GM23338 (cell line): ENCODE measurements around the gene ROR1. TPM values are rescaled to one million over a fixed set of nuclear protein-coding genes. Genes with fewer than 3 reads are reported as not detected.

Experiments used
- ATAC-seq: fragments of 200-7000 bp; cut with Tn5 transposase; 3 replicates; pipeline ENCODE4 v1.9.1; 2020
- DNase-seq: peaks from one replicate; pipeline ENCODE4 v3.0.0-alpha.2; 2015; ENCODE audit warnings: low spot score
- H2AFZ ChIP-seq: fragments of 200-600 bp; sonication (generic); 2 replicates; pipeline ENCODE4 v1.8.0; 2016; ENCODE audit warnings: antibody characterized with exemption, mild to moderate bottlenecking, moderate library complexity
- H3F3A ChIP-seq: fragments of 200-600 bp; sonication (generic); replicated peaks from 2 replicates; pipeline ENCODE4 v1.8.0; 2017; ENCODE audit warnings: antibody characterized with exemption, mixed run types, low read depth
- H3K27ac ChIP-seq: fragments of 200-600 bp; sonication (generic); 2 replicates; pipeline ENCODE4 v1.6.1; 2016; ENCODE audit warnings: low read depth
- H3K27me3 ChIP-seq: fragments of 200-600 bp; sonication (generic); 2 replicates; pipeline ENCODE4 v1.8.0; 2016; ENCODE audit warnings: mild to moderate bottlenecking, mixed run types, moderate library complexity; ENCODE audit not compliant: insufficient read depth
- H3K36me3 ChIP-seq: fragments of 200-600 bp; sonication (generic); 2 replicates; pipeline ENCODE4 v1.8.0; 2016; ENCODE audit warnings: mild to moderate bottlenecking; ENCODE audit not compliant: insufficient read depth
- H3K4me1 ChIP-seq: fragments of 200-600 bp; sonication (generic); 2 replicates; pipeline ENCODE4 v1.8.0; 2016; ENCODE audit warnings: mild to moderate bottlenecking, moderate library complexity; ENCODE audit not compliant: insufficient read depth
- H3K4me2 ChIP-seq: fragments of 200-600 bp; sonication (generic); 2 replicates; pipeline ENCODE4 v1.7.1; 2017; ENCODE audit warnings: mixed run types
- H3K4me3 ChIP-seq: fragments of 200-600 bp; sonication (generic); 2 replicates; pipeline ENCODE4 v1.6.1; 2016; ENCODE audit warnings: mixed run types
- H3K79me2 ChIP-seq: fragments of 200-600 bp; sonication (generic); replicated peaks from 2 replicates; pipeline ENCODE4 v1.8.0; 2017; ENCODE audit warnings: mild to moderate bottlenecking; ENCODE audit not compliant: insufficient read depth
- H3K9me2 ChIP-seq: fragments of 200-600 bp; sonication (generic); 2 replicates; pipeline ENCODE4 v1.8.0; 2017; ENCODE audit not compliant: insufficient read depth
- H4K20me1 ChIP-seq: fragments of 200-600 bp; sonication (generic); replicated peaks from 2 replicates; pipeline ENCODE4 v1.8.0; 2017; ENCODE audit warnings: mild to moderate bottlenecking; ENCODE audit not compliant: insufficient read depth
- H3K27ac Mint-ChIP-seq: 2 replicates; pipeline ENCODE4 v1.8.0; 2020; ENCODE audit warnings: inconsistent platforms, mild to moderate bottlenecking, moderate library complexity, mixed read lengths
- H3K27me3 Mint-ChIP-seq: 3 replicates; pipeline ENCODE4 v1.8.0; 2022; ENCODE audit warnings: low read depth, mild to moderate bottlenecking, moderate library complexity, mixed read lengths, inconsistent platforms; ENCODE audit not compliant: insufficient read depth, poor library complexity
- H3K36me3 Mint-ChIP-seq: 3 replicates; pipeline ENCODE4 v1.8.0; 2021; ENCODE audit warnings: low read depth, mild to moderate bottlenecking, inconsistent platforms, moderate library complexity, mixed read lengths
- H3K4me1 Mint-ChIP-seq: 3 replicates; pipeline ENCODE4 v1.8.0; 2020; ENCODE audit warnings: mild to moderate bottlenecking, inconsistent platforms, mixed read lengths
- H3K4me3 Mint-ChIP-seq: 3 replicates; pipeline ENCODE4 v1.8.0; 2021; ENCODE audit warnings: moderate library complexity, mild to moderate bottlenecking, inconsistent platforms, mixed read lengths
- H3K9me3 Mint-ChIP-seq: 3 replicates; pipeline ENCODE4 v1.8.0; 2020; ENCODE audit warnings: moderate library complexity, mild to moderate bottlenecking, inconsistent platforms, mixed read lengths
- CREB1 ChIP-seq: fragments of 250-450 bp; sonication (Bioruptor Pico); IDR thresholded peaks from 2 replicates; pipeline ENCODE4 v1.5.0; 2020; ENCODE audit warnings: low read depth, mild to moderate bottlenecking, moderate library complexity
- CTCF ChIP-seq, 2 experiments: fragments of 200-600 bp in 1 of 2; sonication (generic) in 1 of 2; conservative IDR thresholded peaks; 2 replicates each; pipeline versions ENCODE4 v1.5.1 to v1.6.1; 2016 to 2017; ENCODE audit warnings: antibody characterized with exemption in 2 of 2, low read depth in 2 of 2, mild to moderate bottlenecking in 2 of 2, moderate library complexity in 1 of 2
- ETS1 ChIP-seq: IDR thresholded peaks from 2 replicates; pipeline ENCODE4 v1.6.1; 2016; ENCODE audit warnings: antibody characterized with exemption
- EZH2phosphoT487 ChIP-seq: fragments of 200-600 bp; sonication (generic); IDR thresholded peaks from one replicate; pipeline ENCODE4 v1.8.1; 2018; ENCODE audit warnings: antibody characterized with exemption; ENCODE audit not compliant: unreplicated experiment
- JUNB ChIP-seq: IDR thresholded peaks from one replicate; pipeline ENCODE4 v1.6.1; 2016; ENCODE audit warnings: antibody characterized with exemption; ENCODE audit not compliant: unreplicated experiment
- NANOG ChIP-seq: IDR thresholded peaks from 2 replicates; pipeline ENCODE4 v1.6.1; 2016; ENCODE audit warnings: antibody characterized with exemption, borderline replicate concordance
- POLR2AphosphoS5 ChIP-seq: IDR thresholded peaks from 2 replicates; pipeline ENCODE4 v1.6.1; 2016; ENCODE audit warnings: antibody characterized with exemption, low read depth
- STAT1 ChIP-seq: IDR thresholded peaks from one replicate; pipeline ENCODE4 v1.6.1; 2016; ENCODE audit warnings: antibody characterized with exemption; ENCODE audit not compliant: unreplicated experiment
- ZNF462 ChIP-seq: fragments of 250-450 bp; sonication (Bioruptor Pico); IDR thresholded peaks from 2 replicates; pipeline ENCODE4 v1.5.0; 2020; ENCODE audit warnings: mild to moderate bottlenecking, moderate library complexity
- polyA plus RNA-seq: library from polyadenylated mRNA; unstranded; fragments of >200 nt; fragmentation: Nextera tagmentation; extraction: Ambion mirVana; gene quantifications from 2 replicates; pipeline ENCODE4 v1.2.1, GENCODE V29; 2016
- total RNA-seq: library from RNA; depleted of rRNA; stranded (reverse); fragments of >200 nt; shearing (Covaris generic); gene quantifications from 2 replicates; pipeline ENCODE4 v1.2.3, GENCODE V29; 2014
- TF ChIP-seq, protein P1 (sequence below): IDR thresholded peaks from one replicate; pipeline ENCODE4 v1.6.1; 2018; ENCODE audit warnings: antibody characterized with exemption; ENCODE audit not compliant: unreplicated experiment

The ROR1 gene
- total and polyA plus RNA-seq, 2 experiments from 2014 or later, result 59.7 to 96.0 TPM

GRCh38 chr1:63845346-63845745 lies 71.5 kb downstream of the ROR1 start (continued):
- TF ChIP-seq EZH2phosphoT487 (no peak), STAT1 (no peak), POLR2AphosphoS5 (no peak), CREB1 (CRISPR knock-in tag) (no peak), CTCF (conservative IDR thresholded peaks at IDR 0.05; ENCODE audit: low read depth in 2 of 2) (no peak)

- Histone ChIP-seq H3F3A (no peaks in the 10 kb centered on the region), H3K4me3 (no peak overlapping the region), H2AFZ (no peak overlapping the region), H3K27ac (peak overlapping the region; percentile 41; the same call in 1 of the 2 replicates), H3K36me3 (no peaks in the 10 kb centered on the region), H4K20me1 (peaks cover 64% of the 10 kb centered on the region), H3K4me1 (peaks cover 75% of the 10 kb centered on the region), H3K4me2 (no peak overlapping the region), H3K9me2 (no peaks in the 10 kb centered on the region), H3K79me2 (peaks cover 99% of the 10 kb centered on the region), H3K27me3 (no peaks in the 10 kb centered on the region)
- Mint-ChIP-seq H3K9me3 (no peaks in the 10 kb centered on the region), H3K27ac (no peak overlapping the region), H3K27me3 (peaks cover 12% of the 10 kb centered on the region), H3K36me3 (no peaks in the 10 kb centered on the region; the same call in 2 of the 3 replicates), H3K4me1 (peaks cover 85% of the 10 kb centered on the region), H3K4me3 (no peak overlapping the region)
- TF ChIP-seq JUNB (no peak), NANOG (no peak), ZNF462 (CRISPR knock-in tag) (no peak), ETS1 (no peak), CREB1 (CRISPR knock-in tag) (no peak), POLR2AphosphoS5 (no peak), STAT1 (no peak)
- TF ChIP-seq, protein P1, sequence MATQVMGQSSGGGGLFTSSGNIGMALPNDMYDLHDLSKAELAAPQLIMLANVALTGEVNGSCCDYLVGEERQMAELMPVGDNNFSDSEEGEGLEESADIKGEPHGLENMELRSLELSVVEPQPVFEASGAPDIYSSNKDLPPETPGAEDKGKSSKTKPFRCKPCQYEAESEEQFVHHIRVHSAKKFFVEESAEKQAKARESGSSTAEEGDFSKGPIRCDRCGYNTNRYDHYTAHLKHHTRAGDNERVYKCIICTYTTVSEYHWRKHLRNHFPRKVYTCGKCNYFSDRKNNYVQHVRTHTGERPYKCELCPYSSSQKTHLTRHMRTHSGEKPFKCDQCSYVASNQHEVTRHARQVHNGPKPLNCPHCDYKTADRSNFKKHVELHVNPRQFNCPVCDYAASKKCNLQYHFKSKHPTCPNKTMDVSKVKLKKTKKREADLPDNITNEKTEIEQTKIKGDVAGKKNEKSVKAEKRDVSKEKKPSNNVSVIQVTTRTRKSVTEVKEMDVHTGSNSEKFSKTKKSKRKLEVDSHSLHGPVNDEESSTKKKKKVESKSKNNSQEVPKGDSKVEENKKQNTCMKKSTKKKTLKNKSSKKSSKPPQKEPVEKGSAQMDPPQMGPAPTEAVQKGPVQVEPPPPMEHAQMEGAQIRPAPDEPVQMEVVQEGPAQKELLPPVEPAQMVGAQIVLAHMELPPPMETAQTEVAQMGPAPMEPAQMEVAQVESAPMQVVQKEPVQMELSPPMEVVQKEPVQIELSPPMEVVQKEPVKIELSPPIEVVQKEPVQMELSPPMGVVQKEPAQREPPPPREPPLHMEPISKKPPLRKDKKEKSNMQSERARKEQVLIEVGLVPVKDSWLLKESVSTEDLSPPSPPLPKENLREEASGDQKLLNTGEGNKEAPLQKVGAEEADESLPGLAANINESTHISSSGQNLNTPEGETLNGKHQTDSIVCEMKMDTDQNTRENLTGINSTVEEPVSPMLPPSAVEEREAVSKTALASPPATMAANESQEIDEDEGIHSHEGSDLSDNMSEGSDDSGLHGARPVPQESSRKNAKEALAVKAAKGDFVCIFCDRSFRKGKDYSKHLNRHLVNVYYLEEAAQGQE, result no peak
- no peak for DNase-seq
- ATAC-seq, result peak; percentile 17
Measured at GRCh38 chr1:63847308-63847910, 73.6 kb downstream of the ROR1 start.
